ENCODE data around the gene SPOP.

DNA sequence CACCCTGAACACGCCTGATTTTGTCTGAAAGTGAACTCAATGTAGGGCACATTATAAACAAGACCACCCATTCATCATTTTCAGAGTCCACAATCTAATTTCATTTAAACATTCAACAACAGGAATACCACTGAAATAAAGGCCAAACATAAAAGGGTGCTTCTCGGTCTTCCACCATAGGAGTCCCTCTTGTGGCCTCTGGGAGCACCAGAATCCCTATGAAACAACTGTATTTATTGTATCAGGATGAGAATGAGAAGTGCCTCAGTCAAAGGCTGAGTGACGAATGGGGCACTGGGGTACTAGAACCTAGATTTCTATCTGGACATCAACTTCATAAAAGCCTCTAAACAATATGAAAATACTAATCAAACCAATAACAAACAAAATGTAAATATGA is 61.8 kb downstream of the SPOP start:
- TF ChIP-seq, protein P1, sequence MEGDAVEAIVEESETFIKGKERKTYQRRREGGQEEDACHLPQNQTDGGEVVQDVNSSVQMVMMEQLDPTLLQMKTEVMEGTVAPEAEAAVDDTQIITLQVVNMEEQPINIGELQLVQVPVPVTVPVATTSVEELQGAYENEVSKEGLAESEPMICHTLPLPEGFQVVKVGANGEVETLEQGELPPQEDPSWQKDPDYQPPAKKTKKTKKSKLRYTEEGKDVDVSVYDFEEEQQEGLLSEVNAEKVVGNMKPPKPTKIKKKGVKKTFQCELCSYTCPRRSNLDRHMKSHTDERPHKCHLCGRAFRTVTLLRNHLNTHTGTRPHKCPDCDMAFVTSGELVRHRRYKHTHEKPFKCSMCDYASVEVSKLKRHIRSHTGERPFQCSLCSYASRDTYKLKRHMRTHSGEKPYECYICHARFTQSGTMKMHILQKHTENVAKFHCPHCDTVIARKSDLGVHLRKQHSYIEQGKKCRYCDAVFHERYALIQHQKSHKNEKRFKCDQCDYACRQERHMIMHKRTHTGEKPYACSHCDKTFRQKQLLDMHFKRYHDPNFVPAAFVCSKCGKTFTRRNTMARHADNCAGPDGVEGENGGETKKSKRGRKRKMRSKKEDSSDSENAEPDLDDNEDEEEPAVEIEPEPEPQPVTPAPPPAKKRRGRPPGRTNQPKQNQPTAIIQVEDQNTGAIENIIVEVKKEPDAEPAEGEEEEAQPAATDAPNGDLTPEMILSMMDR (IDR thresholded peaks at IDR 0.05) = no peak
- no peak for TF ChIP-seq ZFX (IDR thresholded peaks at IDR 0.05; ENCODE audit: borderline replicate concordance)
